Mucosa of gallbladder (tissue), 1 donor: ENCODE measurements around the gene RTN4RL2. TPM values are rescaled to one million over a fixed set of nuclear protein-coding genes. Genes with fewer than 3 reads are reported as not detected.
"Not testable (repeated sequence)": the region's sequence is repeated elsewhere in the genome, so short reads cannot be mapped to it uniquely, and the experiment has no call there.

ENCODE experiments used
- DNase-seq: peaks from one replicate; pipeline ENCODE4 v3.0.0-alpha.2; 2020; ENCODE audit warnings: low spot score
- total RNA-seq: library from RNA; stranded (reverse); gene quantifications from one replicate; pipeline ENCODE4 v1.2.1, GENCODE V29; 2021
- donor health status: DM: no; HTN: no; CAD: no.

The RTN4RL2 gene
- total RNA-seq, 1 donor from 2014 or later, result 19.2 TPM

GRCh38 chr11:57432714-57433163 lies 27.6 kb upstream of the RTN4RL2 start:
- peak; percentile 26 for DNase-seq

GRCh38 chr11:57434640-57435546 lies 25.4 kb upstream of the RTN4RL2 start:
- DNase-seq, result peak; percentile 33

- DNase-seq, result no peak
Observed at GRCh38 chr11:57436031-57436430, 24.3 kb upstream of the RTN4RL2 start.

GRCh38 chr11:57438345-57439285 lies 21.7 kb upstream of the RTN4RL2 start:
- DNase-seq, result peak; percentile 79

- no peak for DNase-seq
Observed at GRCh38 chr11:57439786-57440185, 20.5 kb upstream of the RTN4RL2 start.

GRCh38 chr11:57440744-57441414 lies 19.4 kb upstream of the RTN4RL2 start:
- no peak for DNase-seq

- DNase-seq, result no peak
Observed at GRCh38 chr11:57444362-57445121, 15.8 kb upstream of the RTN4RL2 start.

- DNase-seq, result not testable (repeated sequence)
Observed at GRCh38 chr11:57445122-57445394, 15.3 kb upstream of the RTN4RL2 start.

- DNase-seq, result no peak
Observed at GRCh38 chr11:57446055-57446454, 14.3 kb upstream of the RTN4RL2 start.

GRCh38 chr11:57453543-57454177 lies 6.7 kb upstream of the RTN4RL2 start:
- DNase-seq, result peak; percentile 60

GRCh38 chr11:57456960-57457642 lies 3.2 kb upstream of the RTN4RL2 start:
- DNase-seq, result peak; percentile 91

GRCh38 chr11:57457643-57458023 lies 2.7 kb upstream of the RTN4RL2 start:
- DNase-seq, result no peak

GRCh38 chr11:57458060-57458409 lies 2.3 kb upstream of the RTN4RL2 start:
- no peak for DNase-seq

GRCh38 chr11:57458410-57459163 lies 1.7 kb upstream of the RTN4RL2 start:
- DNase-seq, result peak; percentile 38

- DNase-seq, result no peak
Observed at GRCh38 chr11:57459164-57460021, 935 bp upstream of the RTN4RL2 start.

- DNase-seq, result no peak
Observed at GRCh38 chr11:57460758-57461749, 726 bp downstream of the RTN4RL2 start.

GRCh38 chr11:57461841-57462489 lies 1.6 kb downstream of the RTN4RL2 start:
- DNase-seq, result no peak
